ENCODE measurements around the gene COL9A3.
"Not testable (repeated sequence)": the region's sequence is repeated elsewhere in the genome, so short reads cannot be mapped to it uniquely, and the experiment has no call there.

COL9A3 gene

GRCh38 chr20:62840244-62841197, 23.7 kb downstream of the COL9A3 start:
- no peak for DNase-seq

GRCh38 chr20:62841705-62842212, 24.9 kb downstream of the COL9A3 start:
- DNase-seq = no peak

GRCh38 chr20:62843656-62844055, 26.8 kb downstream of the COL9A3 start:
- DNase-seq = no peak

- no peak for DNase-seq
These were observed 27.3 kb downstream of the COL9A3 start for GRCh38 chr20:62844182-62844581.

- no peak for DNase-seq
These were observed 28.7 kb downstream of the COL9A3 start for GRCh38 chr20:62845416-62846160.

- no peak for DNase-seq
These were observed 29.5 kb downstream of the COL9A3 start for GRCh38 chr20:62846166-62846890.

- not testable (repeated sequence) for DNase-seq
These were observed 32.1 kb downstream of the COL9A3 start for GRCh38 chr20:62848917-62849316.

GRCh38 chr20:62849431-62849830, 32.6 kb downstream of the COL9A3 start:
- DNase-seq = no peak

- DNase-seq = no peak
These were observed 33.6 kb downstream of the COL9A3 start for GRCh38 chr20:62850333-62850974.

- no peak for DNase-seq
These were observed 35.3 kb downstream of the COL9A3 start for GRCh38 chr20:62852196-62852595.

GRCh38 chr20:62852841-62853240, 36.0 kb downstream of the COL9A3 start:
- no peak for DNase-seq

GRCh38 chr20:62853304-62853703, 36.5 kb downstream of the COL9A3 start:
- DNase-seq = not testable (repeated sequence)

- no peak for DNase-seq
These were observed 37.3 kb downstream of the COL9A3 start for GRCh38 chr20:62854121-62854520.

- no peak for DNase-seq
These were observed 38.3 kb downstream of the COL9A3 start for GRCh38 chr20:62855120-62855519.

GRCh38 chr20:62856931-62857619, 40.2 kb downstream of the COL9A3 start:
- no peak for DNase-seq

GRCh38 chr20:62858058-62858830, 41.4 kb downstream of the COL9A3 start:
- DNase-seq = no peak

GRCh38 chr20:62859721-62860120, 42.9 kb downstream of the COL9A3 start:
- no peak for DNase-seq

GRCh38 chr20:62860391-62860923, 43.6 kb downstream of the COL9A3 start:
- DNase-seq = no peak

GRCh38 chr20:62860924-62861691, 44.3 kb downstream of the COL9A3 start:
- DNase-seq = peak; percentile 23

Measured in suppressor macrophage treated with lipopolysaccharide for 4 hours (primary cell).